ENCODE data around the gene CENPE.

- no peak for TF ChIP-seq CTCF (IDR thresholded peaks at IDR 0.05)
- TF ChIP-seq POLR2A (IDR thresholded peaks at IDR 0.05) = no peak
Measured at GRCh38 chr4:103089481-103089880, 108.7 kb downstream of the CENPE start.

All from uterus (tissue), 2 donors.